Measurements from ENCODE around the gene CMBL.
"Not testable (repeated sequence)": the region's sequence is repeated elsewhere in the genome, so short reads cannot be mapped to it uniquely, and the experiment has no call there.

Gene CMBL

DNA sequence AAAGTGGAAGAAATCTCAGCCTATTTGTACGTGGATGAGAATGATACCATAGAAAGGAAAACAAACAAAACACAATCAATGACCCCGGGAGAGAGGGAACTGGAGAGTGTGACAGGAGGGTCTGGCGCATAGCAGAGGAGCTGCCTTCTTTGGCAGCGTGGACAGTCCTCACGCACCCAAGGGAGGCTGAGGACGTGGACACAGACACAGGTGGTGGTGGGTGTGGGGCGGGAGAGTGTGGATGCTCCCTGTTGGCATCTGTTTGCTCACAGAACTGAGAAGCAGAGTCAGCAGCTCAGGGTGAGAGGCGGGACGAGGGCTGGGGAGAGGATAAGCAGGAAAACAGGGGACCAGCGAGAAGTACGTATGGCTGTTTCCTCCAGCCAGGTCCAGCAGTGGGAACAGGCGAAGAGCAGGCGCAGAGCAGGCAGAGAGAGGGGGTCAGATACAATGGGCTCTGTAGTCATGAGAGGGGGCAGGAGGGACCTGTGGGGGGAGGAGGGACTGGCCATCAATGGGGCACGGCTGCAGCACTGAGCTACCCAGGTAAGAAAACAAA is 10.0 kb downstream of the CMBL start:
- H3K4me3 Mint-ChIP-seq, result no peak overlapping the region
- H3K36me3 Mint-ChIP-seq (ENCODE audit: insufficient read depth), result no peaks in the 10 kb centered on the region
- no peaks in the 10 kb centered on the region for H3K9me3 Mint-ChIP-seq
- no peak for ATAC-seq (replicated peaks; ENCODE audit: extremely low read depth, poor library complexity, severe bottlenecking)
- H3K27me3 Mint-ChIP-seq, result peaks cover 28% of the 10 kb centered on the region
- DNase-seq (ENCODE audit: low spot score in 2 of 2), result no peak
- no peaks in the 10 kb centered on the region for H3K4me1 Mint-ChIP-seq
- H3K27ac Mint-ChIP-seq (ENCODE audit: low read depth), result no peak overlapping the region

GRCh38 chr5:10295619-10296326 is 11.9 kb downstream of the CMBL start:
- Mint-ChIP-seq H3K27ac (ENCODE audit: low read depth) (no peak overlapping the region), H3K9me3 (no peaks in the 10 kb centered on the region)
- ATAC-seq (replicated peaks; ENCODE audit: extremely low read depth, poor library complexity, severe bottlenecking), result no peak

DNA sequence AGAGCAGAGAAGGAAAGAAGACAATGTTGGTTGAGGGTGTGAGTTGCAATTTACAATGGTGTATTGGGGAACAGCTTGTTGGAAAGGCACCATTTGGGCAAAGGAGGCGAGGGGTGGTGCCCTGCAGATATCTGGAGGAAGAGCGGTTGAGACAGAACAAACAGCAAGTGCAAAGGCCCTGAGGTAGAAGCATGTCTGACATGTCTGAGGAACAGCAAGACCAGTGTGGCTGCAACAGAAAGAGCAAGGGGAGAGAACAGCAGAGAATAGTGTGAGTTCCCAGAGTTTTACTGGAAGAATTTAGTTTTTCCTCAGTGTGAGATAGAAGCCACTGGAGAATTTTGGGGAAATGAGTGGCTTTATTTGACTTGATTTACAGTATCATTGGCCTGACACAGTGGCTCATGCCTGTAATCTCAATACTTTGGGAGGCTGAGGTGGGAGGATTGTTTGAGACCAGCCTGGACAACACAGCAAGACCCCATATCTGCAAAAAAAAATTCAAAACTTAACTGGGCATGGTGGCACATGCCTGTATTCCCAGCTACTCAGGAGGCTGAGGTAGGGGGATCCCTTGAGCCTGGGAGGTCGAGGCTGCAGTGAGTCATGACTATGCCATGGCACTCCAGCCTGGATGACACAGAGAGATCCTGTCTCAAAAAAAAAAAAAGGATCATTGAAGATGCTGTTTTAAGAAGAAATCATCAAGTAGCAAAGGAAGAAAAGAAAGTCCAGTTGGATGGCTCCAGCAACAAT is 13.6 kb downstream of the CMBL start:
- Mint-ChIP-seq H3K27ac (ENCODE audit: low read depth) (no peak overlapping the region), H3K4me3 (no peak overlapping the region), H3K4me1 (no peaks in the 10 kb centered on the region), H3K9me3 (no peaks in the 10 kb centered on the region), H3K36me3 (ENCODE audit: insufficient read depth) (no peaks in the 10 kb centered on the region), H3K27me3 (peaks cover 28% of the 10 kb centered on the region)
- ATAC-seq (replicated peaks; ENCODE audit: extremely low read depth, poor library complexity, severe bottlenecking) (no peak), DNase-seq (ENCODE audit: low spot score in 2 of 2) (no peak)

More at GRCh38 chr5:10295619-10296326, 11.9 kb downstream of the CMBL start:
- peaks cover 28% of the 10 kb centered on the region for H3K27me3 Mint-ChIP-seq
- DNase-seq (ENCODE audit: low spot score in 2 of 2), result no peak
- H3K4me3 Mint-ChIP-seq, result no peak overlapping the region
- no peaks in the 10 kb centered on the region for H3K4me1 Mint-ChIP-seq
- no peaks in the 10 kb centered on the region for H3K36me3 Mint-ChIP-seq (ENCODE audit: insufficient read depth)

DNA sequence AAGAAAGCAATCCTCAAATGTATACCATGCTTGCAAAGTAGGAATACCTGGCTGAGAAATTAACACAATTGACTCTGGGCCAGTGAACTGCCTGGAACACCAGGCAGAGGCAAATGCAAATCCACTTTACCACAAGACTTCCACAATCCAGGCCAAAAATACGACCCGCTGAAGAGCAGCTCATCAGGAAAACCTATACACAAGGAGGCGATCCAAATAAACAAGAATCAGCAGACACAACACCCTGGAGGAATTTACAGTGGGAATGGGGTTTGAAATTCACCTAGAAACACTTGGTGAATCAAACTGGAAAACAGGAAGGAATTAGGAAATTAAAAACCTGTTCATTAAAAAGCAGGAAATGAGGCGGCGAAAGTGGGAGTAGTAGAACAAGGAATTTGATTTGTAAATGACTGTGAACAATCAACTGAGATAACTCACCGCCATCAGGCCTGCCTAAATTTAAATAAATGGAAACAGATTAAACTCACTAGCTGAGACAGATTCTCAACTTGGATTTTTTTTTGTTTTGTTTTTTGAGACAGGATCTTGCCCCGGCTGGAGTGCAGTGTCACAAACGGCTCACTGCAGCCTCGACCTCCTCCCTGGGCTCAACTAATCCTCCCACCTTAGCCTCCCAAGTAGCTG is 15.9 kb downstream of the CMBL start:
- H3K27me3 Mint-ChIP-seq, result peaks cover 21% of the 10 kb centered on the region
- H3K36me3 Mint-ChIP-seq (ENCODE audit: insufficient read depth), result no peaks in the 10 kb centered on the region
- H3K4me1 Mint-ChIP-seq, result no peaks in the 10 kb centered on the region
- DNase-seq (ENCODE audit: low spot score in 2 of 2) (no peak), ATAC-seq (replicated peaks; ENCODE audit: extremely low read depth, poor library complexity, severe bottlenecking) (no peak)
- H3K4me3 Mint-ChIP-seq, result no peak overlapping the region
- H3K9me3 Mint-ChIP-seq, result no peaks in the 10 kb centered on the region
- H3K27ac Mint-ChIP-seq (ENCODE audit: low read depth), result no peak overlapping the region

GRCh38 chr5:10290438-10290837 is 17.3 kb downstream of the CMBL start:
- Mint-ChIP-seq H3K36me3 (ENCODE audit: insufficient read depth) (no peaks in the 10 kb centered on the region), H3K27me3 (peaks cover 13% of the 10 kb centered on the region), H3K4me1 (no peaks in the 10 kb centered on the region), H3K9me3 (no peaks in the 10 kb centered on the region), H3K27ac (ENCODE audit: low read depth) (no peak overlapping the region), H3K4me3 (no peak overlapping the region)
- DNase-seq (ENCODE audit: low spot score in 2 of 2) (no peak), ATAC-seq (replicated peaks; ENCODE audit: extremely low read depth, poor library complexity, severe bottlenecking) (no peak)

- Mint-ChIP-seq H3K27me3 (peaks cover 13% of the 10 kb centered on the region), H3K27ac (ENCODE audit: low read depth) (no peak overlapping the region), H3K4me3 (no peak overlapping the region), H3K4me1 (no peaks in the 10 kb centered on the region), H3K36me3 (ENCODE audit: insufficient read depth) (no peaks in the 10 kb centered on the region), H3K9me3 (no peaks in the 10 kb centered on the region)
- no peak for DNase-seq (ENCODE audit: low spot score in 2 of 2)
- no peak for ATAC-seq (replicated peaks; ENCODE audit: extremely low read depth, poor library complexity, severe bottlenecking)
These were observed 17.7 kb downstream of the CMBL start for GRCh38 chr5:10289991-10290390.

DNA sequence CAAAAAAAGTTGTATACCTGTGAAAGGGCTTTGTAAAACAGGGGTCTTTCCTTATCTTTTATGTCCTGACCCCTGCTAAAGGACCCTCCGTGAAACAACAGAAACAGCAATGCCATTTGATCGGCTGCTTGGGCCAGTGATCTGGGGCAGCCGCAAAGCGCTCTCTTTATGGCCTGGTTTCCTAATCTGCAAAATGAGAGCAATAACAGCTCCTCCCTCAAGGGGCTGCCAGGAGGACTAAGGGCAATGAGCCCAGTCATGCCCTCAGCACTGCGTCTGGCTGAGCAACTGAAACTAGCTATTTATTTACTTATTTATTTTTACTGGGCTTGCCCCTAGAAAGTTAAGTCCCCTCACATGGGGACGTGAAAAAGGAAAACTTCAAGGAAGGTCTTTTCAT is 18.3 kb downstream of the CMBL start:
- no peak overlapping the region for H3K4me3 Mint-ChIP-seq
- DNase-seq (ENCODE audit: low spot score in 2 of 2) (no peak), ATAC-seq (replicated peaks; ENCODE audit: extremely low read depth, poor library complexity, severe bottlenecking) (no peak)
- no peaks in the 10 kb centered on the region for H3K4me1 Mint-ChIP-seq
- no peak overlapping the region for H3K27ac Mint-ChIP-seq (ENCODE audit: low read depth)
- no peaks in the 10 kb centered on the region for H3K36me3 Mint-ChIP-seq (ENCODE audit: insufficient read depth)
- H3K9me3 Mint-ChIP-seq, result no peaks in the 10 kb centered on the region
- peaks cover 13% of the 10 kb centered on the region for H3K27me3 Mint-ChIP-seq

DNA sequence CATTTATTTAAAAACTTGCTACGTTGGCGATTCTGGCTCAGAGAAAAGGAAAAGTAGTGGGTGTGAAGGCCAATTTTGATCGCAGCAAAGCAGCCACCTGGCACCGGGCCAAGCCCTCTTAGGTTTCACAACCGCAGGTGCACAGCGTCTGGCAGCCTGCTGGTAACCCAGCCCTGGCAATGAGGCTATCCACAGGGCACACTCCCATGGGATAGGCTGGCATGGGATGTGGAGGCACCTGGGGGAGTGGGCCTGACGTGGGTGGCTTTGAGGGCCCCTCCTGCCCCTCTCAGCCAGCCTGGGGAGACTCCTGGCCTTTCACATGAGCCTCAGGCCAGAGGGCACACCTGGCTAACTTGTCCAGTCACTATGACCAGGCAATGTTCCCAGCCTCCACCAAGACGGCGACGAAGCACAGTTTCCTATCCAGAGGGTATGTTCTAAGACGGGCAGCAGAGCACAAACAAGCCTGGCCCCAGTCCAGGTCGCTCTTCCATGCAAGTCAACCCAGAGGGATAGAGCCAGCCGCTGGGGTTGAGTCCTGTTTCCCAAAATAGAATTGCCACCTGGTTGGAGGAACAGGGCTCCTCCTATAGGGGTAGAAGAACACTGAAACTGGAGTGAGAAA is 19.0 kb downstream of the CMBL start:
- H3K4me1 Mint-ChIP-seq, result no peaks in the 10 kb centered on the region
- peaks cover 8% of the 10 kb centered on the region for H3K27me3 Mint-ChIP-seq
- H3K9me3 Mint-ChIP-seq, result no peaks in the 10 kb centered on the region
- peak; percentile 10 for ATAC-seq (replicated peaks; ENCODE audit: extremely low read depth, poor library complexity, severe bottlenecking)
- no peak overlapping the region for H3K4me3 Mint-ChIP-seq
- no peaks in the 10 kb centered on the region for H3K36me3 Mint-ChIP-seq (ENCODE audit: insufficient read depth)
- no peak overlapping the region for H3K27ac Mint-ChIP-seq (ENCODE audit: low read depth)
- no peak for DNase-seq (ENCODE audit: low spot score in 2 of 2)

- Mint-ChIP-seq H3K4me1 (no peaks in the 10 kb centered on the region), H3K36me3 (ENCODE audit: insufficient read depth) (no peaks in the 10 kb centered on the region)
These were observed 20.9 kb downstream of the CMBL start for GRCh38 chr5:10286862-10287227.

GRCh38 chr5:10286162-10286861 is 21.4 kb downstream of the CMBL start:
- ATAC-seq (replicated peaks; ENCODE audit: extremely low read depth, poor library complexity, severe bottlenecking) (no peak), DNase-seq (ENCODE audit: low spot score in 2 of 2) (no peak)
- H3K36me3 Mint-ChIP-seq (ENCODE audit: insufficient read depth), result no peaks in the 10 kb centered on the region
- no peaks in the 10 kb centered on the region for H3K27me3 Mint-ChIP-seq
- no peaks in the 10 kb centered on the region for H3K9me3 Mint-ChIP-seq
- H3K27ac Mint-ChIP-seq (ENCODE audit: low read depth), result no peak overlapping the region
- H3K4me1 Mint-ChIP-seq, result no peaks in the 10 kb centered on the region
- no peak overlapping the region for H3K4me3 Mint-ChIP-seq

More at GRCh38 chr5:10286862-10287227, 20.9 kb downstream of the CMBL start:
- DNase-seq (ENCODE audit: low spot score in 2 of 2) (no peak), ATAC-seq (replicated peaks; ENCODE audit: extremely low read depth, poor library complexity, severe bottlenecking) (no peak)
- H3K27me3 Mint-ChIP-seq, result no peaks in the 10 kb centered on the region
- no peak overlapping the region for H3K4me3 Mint-ChIP-seq
- H3K9me3 Mint-ChIP-seq, result no peaks in the 10 kb centered on the region
- H3K27ac Mint-ChIP-seq (ENCODE audit: low read depth), result no peak overlapping the region

DNA sequence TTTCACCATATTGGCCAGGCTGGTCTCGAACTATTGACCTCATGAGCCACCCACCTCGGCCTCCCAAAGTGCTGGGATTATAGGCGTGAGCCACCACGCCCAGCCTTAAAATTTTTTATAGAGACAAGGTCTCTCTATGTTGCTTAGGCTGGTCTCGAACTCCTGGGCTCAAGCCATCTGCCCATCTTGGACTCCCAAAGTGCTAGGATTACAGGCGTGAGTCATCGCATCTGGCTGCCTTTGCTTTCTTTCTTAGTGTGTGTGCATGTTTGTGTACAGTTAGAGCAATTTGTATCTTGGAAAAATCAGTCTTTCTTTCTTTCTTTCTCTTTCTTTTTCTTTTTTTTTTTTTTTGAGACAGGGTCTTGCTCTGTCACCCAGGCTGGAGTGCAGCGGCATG is 22.3 kb downstream of the CMBL start:
- not testable (repeated sequence) for H3K27me3 Mint-ChIP-seq; H3K27ac Mint-ChIP-seq (ENCODE audit: low read depth); H3K36me3 Mint-ChIP-seq (ENCODE audit: insufficient read depth); ATAC-seq (replicated peaks; ENCODE audit: extremely low read depth, poor library complexity, severe bottlenecking); DNase-seq (ENCODE audit: low spot score in 2 of 2); H3K9me3 Mint-ChIP-seq; H3K4me1 Mint-ChIP-seq; H3K4me3 Mint-ChIP-seq
